ENCODE measurements around the gene AK5. TPM values are rescaled to one million over a fixed set of nuclear protein-coding genes. Genes with fewer than 3 reads are reported as not detected.

Gene AK5
- total and polyA plus RNA-seq, 7 donors: 0.14 to 0.49 (median 0.30) TPM; not detected in 2

DNA sequence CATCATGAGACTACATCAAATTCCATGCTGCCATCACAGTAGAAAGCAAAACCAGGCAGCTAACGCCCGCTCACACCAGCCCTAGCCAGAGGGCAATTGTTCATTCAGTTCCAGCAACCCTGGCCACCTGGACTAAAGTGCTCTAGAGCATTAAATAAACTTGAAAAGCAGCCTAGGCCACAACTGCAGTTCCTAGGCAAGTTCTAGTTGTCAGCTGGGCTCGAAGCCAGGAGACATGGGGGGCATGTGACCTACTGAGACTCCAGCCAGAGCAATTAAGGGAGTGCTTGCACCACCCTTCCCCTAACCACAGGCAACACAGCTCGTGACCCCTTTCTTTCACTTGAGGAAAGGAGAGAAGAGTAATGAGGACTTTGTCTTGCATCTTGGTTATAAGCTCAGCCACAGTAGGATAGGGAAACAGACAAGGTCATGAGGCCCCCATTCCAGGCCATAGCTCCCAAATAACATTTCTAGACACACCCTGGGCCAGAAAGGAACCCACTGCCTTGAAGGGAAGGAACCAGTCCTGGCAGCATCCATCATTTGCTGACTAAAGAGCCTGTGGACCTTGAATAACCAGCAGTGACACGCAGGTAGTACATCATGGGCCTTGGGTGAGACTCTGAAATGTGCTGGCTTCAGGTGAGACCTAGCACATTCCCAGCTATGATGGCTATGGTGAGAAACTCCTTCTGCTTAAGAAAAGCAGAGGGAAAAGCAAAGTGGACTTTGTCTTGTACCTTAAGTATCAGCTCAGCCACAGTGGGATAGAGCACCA is 323.6 kb downstream of the AK5 start:
- ATAC-seq (peak; percentile 23 to 70 (median 61)), DNase-seq (peak; percentile 54 to 74)
- TF ChIP-seq CTCF (IDR thresholded peaks at IDR 0.05): no peak
- 70 to 74% (median 74%) methylated on average over 5 of the region's 5 CpGs for WGBS, 3 donors
- Histone ChIP-seq H3K27ac (no peak overlapping the region), H3K27me3 (ENCODE audit: insufficient read depth in 3 of 3, low read length in 2 of 3) (no peaks in the 10 kb centered on the region), H3K36me3 (ENCODE audit: insufficient read depth in 1 of 2, low read depth in 1 of 2) (peaks cover 0 to 4% of the 10 kb centered on the region in 2 donors), H3K4me1 (peaks cover 3% of the 10 kb centered on the region), H3K4me3 (no peak overlapping the region), H3K9me3 (peaks cover 25% of the 10 kb centered on the region)
- intact Hi-C loops (cut with DNase I): no loop called here

GRCh38 chr1:77608893-77609292 is 327.1 kb downstream of the AK5 start:
- Histone ChIP-seq H3K9me3 (peaks cover 29% of the 10 kb centered on the region), H3K27ac (no peak overlapping the region), H3K27me3 (ENCODE audit: insufficient read depth in 3 of 3, low read length in 2 of 3) (no peaks in the 10 kb centered on the region), H3K36me3 (ENCODE audit: insufficient read depth in 1 of 2, low read depth in 1 of 2) (peaks cover 0 to 4% of the 10 kb centered on the region in 2 donors), H3K4me1 (peaks cover 3% of the 10 kb centered on the region), H3K4me3 (no peak overlapping the region)
- TF ChIP-seq CTCF (IDR thresholded peaks at IDR 0.05): no peak
- no peak for DNase-seq
- intact Hi-C loops (cut with DNase I): no loop called here
- no peak for ATAC-seq
- 98 to 100% (median 99%) methylated on average over 3 of the region's 3 CpGs for WGBS, 3 donors

Other genes starting within 250 kb of the AK5 start
- 10 to 100 TPM; 10.2 to 13.2 (median 12.1) TPM for gene PIGK, start 62.6 kb upstream of the AK5 start, total RNA-seq
- gene PIGK, start 62.6 kb upstream of the AK5 start, polyA plus RNA-seq: 10 to 100 TPM in 1 of 3 donors, 1 to 10 TPM in 2; 4.8 to 12.1 (median 5.0) TPM